Keratinocyte (primary cell): ENCODE measurements around the gene CTTNBP2NL. TPM values are rescaled to one million over a fixed set of nuclear protein-coding genes. Genes with fewer than 3 reads are reported as not detected.

ENCODE experiments used
- DNase-seq: peaks from one replicate; pipeline ENCODE4 v3.0.0-alpha.2; 2011; ENCODE audit warnings: low read depth, missing footprints, low spot score
- FAIRE-seq: peaks from 2 replicates; lab custom pipeline; 2011; peaks lifted over from hg19 to GRCh38; lab: Jason Lieb, UNC
- H2AFZ ChIP-seq: 2 replicates; pipeline ENCODE4 v1.6.0; 2012; ENCODE audit warnings: low read length, control low read depth, inconsistent platforms; ENCODE audit not compliant: control insufficient read depth
- H3K27ac ChIP-seq: 2 replicates; pipeline ENCODE4 v1.5.1; 2011; ENCODE audit warnings: low read length; ENCODE audit not compliant: control insufficient read depth, insufficient read depth
- H3K27me3 ChIP-seq: 3 replicates; pipeline ENCODE4 v1.6.0; 2011; ENCODE audit warnings: low read length; ENCODE audit not compliant: control insufficient read depth, insufficient read depth; ENCODE audit errors: extremely low read depth
- H3K36me3 ChIP-seq, 2 experiments: 2 replicates in 1 of 2; 3 replicates in 1 of 2; pipeline ENCODE4 v1.5.1; 2011; ENCODE audit warnings: low read length in 2 of 2, mild to moderate bottlenecking in 1 of 2; ENCODE audit not compliant: control insufficient read depth in 2 of 2, insufficient read depth in 2 of 2; ENCODE audit errors: extremely low read depth in 1 of 2
- H3K4me1 ChIP-seq: 3 replicates; pipeline ENCODE4 v1.5.1; 2011; ENCODE audit warnings: low read length; ENCODE audit not compliant: control insufficient read depth, insufficient read depth; ENCODE audit errors: extremely low read depth
- H3K4me2 ChIP-seq: 3 replicates; pipeline ENCODE4 v1.6.0; 2011; ENCODE audit warnings: low read depth, low read length; ENCODE audit not compliant: control insufficient read depth, insufficient read depth; ENCODE audit errors: extremely low read depth
- H3K4me3 ChIP-seq, 3 experiments: fragments of 200-600 bp in 1 of 3; sonication (generic) in 1 of 3; 2 replicates in 2 of 3; 3 replicates in 1 of 3; pipeline ENCODE4 v1.5.1; 2011 to 2016; ENCODE audit warnings: low read length in 3 of 3, mild to moderate bottlenecking in 3 of 3, control low read depth in 2 of 3, inconsistent platforms in 1 of 3, low read depth in 1 of 3, mixed read lengths in 1 of 3, mixed run types in 1 of 3, moderate library complexity in 1 of 3; ENCODE audit not compliant: control insufficient read depth in 2 of 3, insufficient read depth in 2 of 3; ENCODE audit errors: extremely low read depth in 1 of 3
- H3K79me2 ChIP-seq: 2 replicates; pipeline ENCODE4 v1.6.0; 2012; ENCODE audit warnings: low read length; ENCODE audit not compliant: control insufficient read depth, insufficient read depth
- H3K9ac ChIP-seq: 3 replicates; pipeline ENCODE4 v1.6.0; 2011; ENCODE audit warnings: low read length; ENCODE audit not compliant: control insufficient read depth, insufficient read depth; ENCODE audit errors: extremely low read depth
- H3K9me1 ChIP-seq: 3 replicates; pipeline ENCODE4 v1.6.0; 2011; ENCODE audit warnings: low read length; ENCODE audit not compliant: control insufficient read depth, insufficient read depth; ENCODE audit errors: extremely low read depth
- H3K9me3 ChIP-seq: 2 replicates; pipeline ENCODE4 v1.5.1; 2012; ENCODE audit warnings: low read depth, low read length; ENCODE audit not compliant: control insufficient read depth
- H4K20me1 ChIP-seq: 3 replicates; pipeline ENCODE4 v1.6.0; 2011; ENCODE audit warnings: low read length; ENCODE audit not compliant: control insufficient read depth, insufficient read depth; ENCODE audit errors: extremely low read depth
- CTCF ChIP-seq, 3 experiments: IDR thresholded peaks in 1 of 3; conservative IDR thresholded peaks in 1 of 3; optimal IDR thresholded peaks in 1 of 3; 2 replicates in 2 of 3; 3 replicates in 1 of 3; pipeline versions ENCODE3 to v1.5.1; 2011; ENCODE audit warnings: low read length in 3 of 3, mild to moderate bottlenecking in 3 of 3, moderate library complexity in 2 of 3, control low read depth in 1 of 3, inconsistent platforms in 1 of 3; ENCODE audit not compliant: insufficient read depth in 2 of 3; ENCODE audit errors: extremely low read depth in 1 of 3
- EZH2 ChIP-seq: IDR thresholded peaks from one replicate; pipeline ENCODE4 v1.6.1; 2012; ENCODE audit warnings: inconsistent platforms, mild to moderate bottlenecking, low read length, moderate library complexity
- dilution Hi-C: fragments of 300-500 bp; cut with MboI; formaldehyde crosslinking; loops from one replicate; pipeline ENCODE4 v1.7.0; 2020; ENCODE audit warnings: low sequenced_read_pairs; ENCODE audit not compliant: extremely low pct_ligation_motif_present
- polyA plus RNA-seq, 5 experiments: library from polyadenylated mRNA; depleted of rRNA in 3 of 5; stranded (reverse) in 3 of 5; stranded (forward) in 1 of 5; unstranded in 1 of 5; fragments of >200 nt; gene quantifications; 1 replicate in 1 of 5; 2 replicates in 3 of 5; 3 replicates in 1 of 5; pipeline versions ENCODE4 v1.2.1 to v1.2.3, GENCODE V29; 2011 to 2012; ENCODE audit warnings: missing spikeins in 2 of 5, low read depth in 1 of 5, low replicate concordance in 1 of 5

The CTTNBP2NL gene
- polyA plus RNA-seq, 1 donor (not counting 4 experiments of a cell fraction or from before 2014, with no cell fraction given) = 19.1 TPM

- dilution Hi-C loops = no loop called here
- Histone ChIP-seq H3K9ac (peak overlapping the region; percentile 72), H3K4me2 (peak overlapping the region; percentile 99)
These were observed 2.4 kb upstream of the CTTNBP2NL start for GRCh38 chr1:112393631-112393974.

GRCh38 chr1:112394743-112395062 lies 1.3 kb upstream of the CTTNBP2NL start:
- peaks cover 0 to 2% of the 10 kb centered on the region in 2 experiments for H3K36me3 ChIP-seq
- H3K4me2 ChIP-seq = peak overlapping the region; percentile 99
- H3K4me3 ChIP-seq = peak overlapping the region in 1 of 3 experiments; percentile 55
- FAIRE-seq (peak; percentile 26), DNase-seq (no peak)
- peak overlapping the region; percentile 94 for H3K27ac ChIP-seq
- H3K9me3 ChIP-seq = no peaks in the 10 kb centered on the region
- no peak for TF ChIP-seq EZH2
- TF ChIP-seq CTCF (optimal IDR thresholded peaks at IDR 0.05 in 1 of 3, IDR thresholded peaks at IDR 0.05 in 1 of 3, conservative IDR thresholded peaks at IDR 0.05 in 1 of 3; ENCODE audit: extremely low read depth in 1 of 3, insufficient read depth in 2 of 3, low read length in 3 of 3) = no peak
- peaks cover 52% of the 10 kb centered on the region for H3K4me1 ChIP-seq
- H3K27me3 ChIP-seq = no peaks in the 10 kb centered on the region
- H3K9ac ChIP-seq = peak overlapping the region; percentile 72
- dilution Hi-C loops = no loop called here
- H3K79me2 ChIP-seq = peaks cover 39% of the 10 kb centered on the region
- H4K20me1 ChIP-seq = peaks cover 2% of the 10 kb centered on the region
- no peaks in the 10 kb centered on the region for H3K9me1 ChIP-seq
- H2AFZ ChIP-seq = peak overlapping the region; percentile 21

More at GRCh38 chr1:112393631-112393974, 2.4 kb upstream of the CTTNBP2NL start:
- Histone ChIP-seq H3K27ac (peak overlapping the region; percentile 94), H4K20me1 (no peaks in the 10 kb centered on the region), H3K4me1 (peaks cover 47% of the 10 kb centered on the region), H3K9me1 (no peaks in the 10 kb centered on the region), H3K79me2 (peaks cover 28% of the 10 kb centered on the region), H3K9me3 (no peaks in the 10 kb centered on the region), H3K4me3 (peak overlapping the region in 1 of 3 experiments; percentile 22), H3K27me3 (no peaks in the 10 kb centered on the region), H2AFZ (peak overlapping the region; percentile 81), H3K36me3 (no peaks in the 10 kb centered on the region)
- TF ChIP-seq EZH2 (no peak), CTCF (optimal IDR thresholded peaks at IDR 0.05 in 1 of 3, IDR thresholded peaks at IDR 0.05 in 1 of 3, conservative IDR thresholded peaks at IDR 0.05 in 1 of 3; ENCODE audit: extremely low read depth in 1 of 3, insufficient read depth in 2 of 3, low read length in 3 of 3) (no peak)
- FAIRE-seq (no peak), DNase-seq (no peak)
